Thyroid gland (tissue), 4 donors: ENCODE results near the gene UBTF. TPM values are rescaled to one million over a fixed set of nuclear protein-coding genes. Genes with fewer than 3 reads are reported as not detected.

ENCODE experiments used
- DNase-seq, 2 donors: peaks; one replicate each; pipeline ENCODE4 v3.0.0-alpha.2; 2019
- H3K27ac ChIP-seq, 3 donors: fragments of 200-600 bp; sonication (generic); 1 replicate in 2 of 3; 2 replicates in 1 of 3; pipeline ENCODE4 v1.5.1; 2016 to 2019; ENCODE audit warnings: mild to moderate bottlenecking in 1 of 3, moderate library complexity in 1 of 3
- H3K27me3 ChIP-seq: fragments of 200-600 bp; sonication (generic); one replicate; pipeline ENCODE4 v1.5.1; 2019
- H3K36me3 ChIP-seq, 2 donors: fragments of 200-600 bp; sonication (generic); one replicate each; pipeline ENCODE4 v1.5.1; 2016 to 2019
- H3K4me1 ChIP-seq, 2 donors: fragments of 200-600 bp; sonication (generic); one replicate each; pipeline ENCODE4 v1.5.1; 2017 to 2019
- H3K4me3 ChIP-seq, 3 donors: fragments of 200-600 bp; sonication (generic); replicated peaks in 1 of 3; 1 replicate in 2 of 3; 2 replicates in 1 of 3; pipeline ENCODE4 v1.5.1; 2016; ENCODE audit warnings: mild to moderate bottlenecking in 1 of 3
- H3K9me3 ChIP-seq: fragments of 200-600 bp; sonication (generic); one replicate; pipeline ENCODE4 v1.5.1; 2017
- POLR2A ChIP-seq, 2 donors: fragments of 450-650 bp; IDR thresholded peaks; one replicate each; pipeline ENCODE4 v1.6.1; 2017; ENCODE audit warnings: antibody characterized with exemption in 2 of 2, mild to moderate bottlenecking in 2 of 2, moderate library complexity in 1 of 2
- WGBS, 2 donors: methylation state at CpG; one replicate each; pipeline ENCODE4 v1.1.5; 2017; 5-methylcytosine and 5-hydroxymethylcytosine counted together
- intact Hi-C: fragments of 100-400 bp; cut with DNase I; formaldehyde crosslinking; loops from one replicate; pipeline ENCODE4 v1.15.1; 2023
- total RNA-seq, 4 donors: library from RNA; depleted of rRNA; stranded (reverse); fragments of >200 nt; gene quantifications; one replicate each; pipeline ENCODE4 v1.2.3, GENCODE V29; 2016
- TF ChIP-seq, protein P1 (sequence below), 6 experiments: fragments of 200-600 bp in 3 of 6; fragments of 450-650 bp in 3 of 6; sonication (generic) in 3 of 6; IDR thresholded peaks; one replicate each; pipeline ENCODE4 v1.5.1; 2016 to 2019; ENCODE audit warnings: antibody characterized with exemption in 6 of 6, mild to moderate bottlenecking in 2 of 6, inconsistent platforms in 1 of 6, moderate library complexity in 1 of 6

The UBTF gene
- total RNA-seq, 4 donors from 2014 or later, result 63.6 to 97.4 (median 89.5) TPM

DNA sequence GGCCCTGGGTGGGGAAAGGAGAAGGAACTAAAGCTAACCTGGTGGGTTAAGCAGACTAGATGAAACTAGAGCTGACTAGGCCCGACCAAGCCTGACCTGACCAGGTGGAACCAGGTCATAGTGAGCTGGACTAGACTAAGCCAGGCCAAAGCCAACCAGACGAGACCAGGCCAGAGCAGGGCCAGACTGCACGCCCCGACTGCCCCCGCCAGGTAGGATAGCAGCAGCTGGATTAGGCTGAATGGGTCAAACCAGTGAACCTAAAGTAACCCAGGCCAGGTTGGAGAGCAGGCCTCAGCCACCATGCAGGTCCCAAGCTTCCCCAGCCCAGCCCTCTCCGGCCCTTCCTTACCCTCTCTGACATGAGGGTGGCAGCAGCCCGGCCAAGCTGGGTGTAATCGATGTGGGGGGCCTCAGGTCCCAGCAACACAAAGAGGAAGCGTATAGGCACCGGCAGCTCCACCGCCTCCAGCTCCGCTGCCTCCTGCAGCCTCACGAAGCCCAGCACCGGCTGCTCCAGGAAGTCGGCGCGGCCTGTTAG lies 39.4 kb upstream of the UBTF start:
- Histone ChIP-seq H3K27me3 (no peaks in the 10 kb centered on the region), H3K9me3 (no peaks in the 10 kb centered on the region), H3K36me3 (no peaks in the 10 kb centered on the region), H3K27ac (peak overlapping the region in 1 of 3 donors; percentile 41), H3K4me3 (no peak overlapping the region), H3K4me1 (peaks cover 0 to 3% of the 10 kb centered on the region in 2 donors)
- WGBS, 2 donors, result 71 to 76% methylated on average over 14 to 15 of the region's 17 CpGs
- peak; percentile 37 to 59 for DNase-seq
- intact Hi-C loops, result no loop called here
- TF ChIP-seq, protein P1, sequence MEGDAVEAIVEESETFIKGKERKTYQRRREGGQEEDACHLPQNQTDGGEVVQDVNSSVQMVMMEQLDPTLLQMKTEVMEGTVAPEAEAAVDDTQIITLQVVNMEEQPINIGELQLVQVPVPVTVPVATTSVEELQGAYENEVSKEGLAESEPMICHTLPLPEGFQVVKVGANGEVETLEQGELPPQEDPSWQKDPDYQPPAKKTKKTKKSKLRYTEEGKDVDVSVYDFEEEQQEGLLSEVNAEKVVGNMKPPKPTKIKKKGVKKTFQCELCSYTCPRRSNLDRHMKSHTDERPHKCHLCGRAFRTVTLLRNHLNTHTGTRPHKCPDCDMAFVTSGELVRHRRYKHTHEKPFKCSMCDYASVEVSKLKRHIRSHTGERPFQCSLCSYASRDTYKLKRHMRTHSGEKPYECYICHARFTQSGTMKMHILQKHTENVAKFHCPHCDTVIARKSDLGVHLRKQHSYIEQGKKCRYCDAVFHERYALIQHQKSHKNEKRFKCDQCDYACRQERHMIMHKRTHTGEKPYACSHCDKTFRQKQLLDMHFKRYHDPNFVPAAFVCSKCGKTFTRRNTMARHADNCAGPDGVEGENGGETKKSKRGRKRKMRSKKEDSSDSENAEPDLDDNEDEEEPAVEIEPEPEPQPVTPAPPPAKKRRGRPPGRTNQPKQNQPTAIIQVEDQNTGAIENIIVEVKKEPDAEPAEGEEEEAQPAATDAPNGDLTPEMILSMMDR (IDR thresholded peaks at IDR 0.05), result no peak

DNA sequence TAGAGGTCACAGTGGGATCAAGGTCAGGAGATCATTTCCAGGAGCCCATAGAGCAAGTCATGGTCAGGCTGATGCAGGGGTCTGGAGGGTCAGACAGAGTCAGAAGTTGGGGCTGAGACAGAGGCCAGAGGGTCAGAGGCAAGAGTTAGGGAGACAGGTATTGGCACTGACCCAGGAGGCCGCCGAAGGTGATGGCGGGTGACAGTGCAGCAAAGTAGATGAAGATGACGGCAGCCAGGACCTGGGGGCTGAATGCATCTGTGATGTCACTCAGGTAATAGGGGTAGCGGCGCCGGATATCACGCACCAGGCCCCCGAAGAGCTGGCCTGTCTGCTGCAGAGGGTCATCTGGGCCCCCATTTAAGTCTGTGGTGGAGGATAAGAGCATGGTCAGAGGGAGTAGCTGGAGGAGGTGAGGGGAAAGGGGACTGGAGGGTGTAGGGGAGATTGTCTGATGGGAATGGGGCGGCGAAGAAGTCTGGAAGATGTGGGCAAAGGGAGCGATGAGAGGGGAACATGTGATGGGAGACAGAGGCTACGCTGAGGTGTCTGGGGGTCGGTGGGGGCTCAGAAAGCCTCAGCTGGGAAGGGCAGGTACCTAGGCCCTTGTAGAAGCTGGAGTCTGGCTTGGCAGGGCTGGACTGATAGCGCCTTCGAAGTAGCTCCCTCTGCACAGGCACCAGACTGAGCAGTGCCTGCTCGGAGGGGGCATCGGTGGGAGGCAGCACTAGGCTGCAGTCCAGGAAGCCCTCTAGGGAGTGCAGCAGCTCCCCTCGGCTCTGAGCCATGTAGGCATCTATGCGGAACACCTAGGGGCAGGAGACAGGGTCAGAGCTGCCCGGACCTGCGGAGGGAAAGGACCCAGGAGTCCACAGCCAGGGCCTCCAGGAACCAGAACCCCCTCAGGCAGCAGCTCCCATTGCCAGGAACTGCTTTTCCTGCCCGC lies 38.6 kb upstream of the UBTF start:
- DNase-seq, result peak; percentile 22 to 34
- Histone ChIP-seq H3K4me1 (peaks cover 0 to 3% of the 10 kb centered on the region in 2 donors), H3K9me3 (no peaks in the 10 kb centered on the region), H3K27me3 (no peaks in the 10 kb centered on the region), H3K4me3 (no peak overlapping the region), H3K36me3 (no peaks in the 10 kb centered on the region), H3K27ac (peak overlapping the region in 1 of 3 donors; percentile 41)
- 80 to 82% methylated on average over 19 to 23 of the region's 23 CpGs for WGBS, 2 donors
- intact Hi-C loops, result no loop called here
- TF ChIP-seq, protein P1 (IDR thresholded peaks at IDR 0.05), result no peak
- no peak for TF ChIP-seq POLR2A (IDR thresholded peaks at IDR 0.05)

DNA sequence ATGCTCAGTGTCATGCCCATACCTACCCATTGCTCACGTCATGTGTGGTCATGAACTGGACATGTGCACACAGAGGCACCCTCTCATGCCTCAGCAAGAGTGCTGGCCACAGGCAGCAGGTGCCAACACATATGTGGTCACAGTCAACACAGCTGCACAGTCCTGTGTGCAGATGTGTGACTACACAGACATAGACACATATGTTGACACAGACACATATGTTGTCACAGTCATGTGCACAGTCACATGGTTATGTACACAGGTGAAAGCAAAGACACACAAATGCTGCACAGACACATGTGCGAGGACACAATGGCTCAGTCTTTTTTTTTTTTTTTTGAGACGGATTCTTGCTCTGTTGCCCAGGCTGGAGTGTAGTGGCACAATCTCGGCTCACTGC lies 37.2 kb upstream of the UBTF start:
- Histone ChIP-seq H3K4me3 (no peak overlapping the region), H3K9me3 (no peaks in the 10 kb centered on the region), H3K36me3 (no peaks in the 10 kb centered on the region), H3K27ac (no peak overlapping the region), H3K27me3 (no peaks in the 10 kb centered on the region), H3K4me1 (peaks cover 0 to 3% of the 10 kb centered on the region in 2 donors)
- 86 to 90% methylated on average over 3 to 4 of the region's 4 CpGs for WGBS, 2 donors
- TF ChIP-seq, protein P1 (IDR thresholded peaks at IDR 0.05), result no peak
- TF ChIP-seq POLR2A (IDR thresholded peaks at IDR 0.05), result no peak
- no peak for DNase-seq
- intact Hi-C loops, result no loop called here

DNA sequence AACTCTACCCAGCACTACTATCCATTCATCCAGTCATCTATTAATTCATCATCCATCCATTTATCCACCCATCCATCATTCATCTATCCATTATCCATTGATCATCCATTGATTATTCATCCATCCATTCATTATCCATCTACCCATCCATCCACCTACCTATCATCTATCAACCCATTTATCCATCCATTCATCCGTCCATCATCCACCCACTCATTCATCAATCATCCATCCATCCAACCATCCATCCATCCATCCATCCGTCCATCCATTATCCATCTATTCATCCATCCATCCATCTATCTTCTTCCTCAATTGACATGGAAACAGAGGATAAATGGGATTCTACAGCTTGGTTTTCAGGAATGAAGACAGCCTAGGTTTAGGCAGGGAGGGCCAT lies 36.4 kb upstream of the UBTF start:
- Histone ChIP-seq H3K36me3 (no peaks in the 10 kb centered on the region), H3K27me3 (no peaks in the 10 kb centered on the region), H3K4me1 (peaks cover 0 to 3% of the 10 kb centered on the region in 2 donors), H3K4me3 (no peak overlapping the region), H3K27ac (no peak overlapping the region), H3K9me3 (no peaks in the 10 kb centered on the region)
- TF ChIP-seq, protein P1 (IDR thresholded peaks at IDR 0.05), result no peak
- no peak for TF ChIP-seq POLR2A (IDR thresholded peaks at IDR 0.05)
- WGBS, 2 donors, result 91 to 92% methylated on average over 2 of the region's 2 CpGs
- intact Hi-C loops, result no loop called here
- DNase-seq, result no peak
